ENCODE measurements around the gene SHLD1.

SHLD1 gene

DNA sequence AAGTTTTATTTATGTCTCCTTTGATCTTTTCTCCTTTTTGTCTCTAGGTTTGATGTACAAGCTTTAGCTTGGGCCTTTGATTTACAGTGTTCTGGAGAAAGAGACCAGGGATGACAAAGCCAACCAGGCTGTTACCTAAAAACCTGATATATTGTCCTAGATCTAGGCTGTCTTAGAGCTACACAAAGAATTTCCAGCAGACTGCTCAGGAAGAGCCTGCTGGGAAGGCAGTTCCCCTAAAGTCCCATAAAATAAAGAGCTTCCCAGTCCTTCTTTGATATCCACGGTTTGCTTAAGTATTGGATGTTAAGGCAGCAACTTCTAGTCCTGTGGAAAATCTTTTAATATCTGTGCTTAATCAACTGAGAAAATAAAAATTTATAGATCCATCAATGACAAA, 70.5 kb downstream of the SHLD1 start:
- DNase-seq (ENCODE audit: low read depth): no peak

DNA sequence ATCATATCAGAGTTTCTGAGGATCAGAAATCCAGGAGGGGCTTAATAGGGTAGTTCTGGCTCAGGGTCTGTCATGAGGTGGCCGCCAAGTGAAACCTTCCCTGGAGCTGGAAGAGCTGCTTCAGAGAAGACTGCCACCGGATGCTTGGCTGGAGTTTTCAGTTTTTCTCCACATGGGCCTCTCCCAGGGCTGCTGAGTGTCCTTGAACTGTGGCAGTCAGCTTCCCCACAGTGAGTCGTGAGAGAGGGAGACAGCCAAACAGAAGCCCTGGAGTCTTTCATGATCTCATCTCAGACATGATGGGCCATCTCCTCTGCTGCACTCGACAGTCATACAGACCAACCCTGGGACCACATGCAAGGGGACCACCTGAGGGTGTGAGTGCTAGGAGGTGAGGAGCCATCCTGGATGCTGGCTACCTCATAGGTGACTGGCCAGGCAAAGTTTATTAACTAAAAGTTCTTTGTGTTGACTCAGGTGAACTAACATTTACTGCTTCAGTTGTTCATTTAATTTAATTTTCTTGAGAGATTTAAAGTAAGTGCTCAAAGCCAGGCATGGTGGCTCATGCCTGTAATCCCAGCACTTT, 71.5 kb downstream of the SHLD1 start:
- peak; percentile 25 for DNase-seq (ENCODE audit: low read depth)

DNA sequence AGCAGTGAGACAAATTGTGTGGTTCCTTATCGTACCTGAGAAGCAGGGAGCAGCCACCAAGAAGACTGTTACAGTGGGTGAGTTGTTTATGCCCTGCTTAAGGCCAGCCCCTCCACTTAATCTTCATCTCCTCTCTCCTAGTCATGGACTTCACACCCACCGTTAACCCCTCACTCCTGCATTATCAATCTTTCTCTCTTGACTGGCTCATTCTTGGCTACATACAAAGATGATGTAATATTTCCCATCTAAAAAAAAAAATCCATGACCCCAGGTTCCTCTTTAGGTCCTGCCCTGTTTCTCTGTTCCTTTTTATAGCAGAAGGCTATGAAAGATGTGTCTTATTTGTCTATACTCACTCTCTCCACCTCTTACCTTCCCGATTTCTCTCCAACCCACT, 72.4 kb downstream of the SHLD1 start:
- no peak for DNase-seq (ENCODE audit: low read depth)

DNA sequence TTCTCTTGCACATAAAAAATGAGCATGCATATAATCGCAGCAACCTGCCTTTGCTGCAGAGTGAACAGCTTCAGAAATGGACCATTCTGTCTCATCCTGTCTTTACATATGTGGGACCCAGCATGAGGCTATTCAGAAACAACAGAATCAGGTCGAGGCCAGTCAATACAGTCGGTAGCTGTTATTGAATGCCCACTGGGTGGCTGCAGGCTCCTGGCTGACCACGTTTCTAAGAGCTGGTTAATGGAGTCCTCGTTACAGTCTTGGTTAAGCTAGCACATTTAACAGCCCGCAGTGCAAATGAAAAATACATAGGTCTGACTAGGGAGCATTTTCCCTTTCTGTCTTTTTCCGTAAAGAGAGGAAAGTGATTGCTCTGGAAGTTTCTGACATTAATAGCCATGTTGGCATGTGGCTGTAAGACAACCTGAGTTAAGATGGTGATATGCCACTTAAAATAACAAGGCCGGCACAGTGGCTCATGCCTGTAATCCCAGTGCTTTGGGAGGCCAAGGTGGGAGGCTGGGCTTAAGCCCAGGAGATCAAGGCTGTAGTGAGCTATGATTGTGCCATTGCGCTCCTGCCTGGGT, 75.0 kb downstream of the SHLD1 start:
- no peak for DNase-seq (ENCODE audit: low read depth)

DNA sequence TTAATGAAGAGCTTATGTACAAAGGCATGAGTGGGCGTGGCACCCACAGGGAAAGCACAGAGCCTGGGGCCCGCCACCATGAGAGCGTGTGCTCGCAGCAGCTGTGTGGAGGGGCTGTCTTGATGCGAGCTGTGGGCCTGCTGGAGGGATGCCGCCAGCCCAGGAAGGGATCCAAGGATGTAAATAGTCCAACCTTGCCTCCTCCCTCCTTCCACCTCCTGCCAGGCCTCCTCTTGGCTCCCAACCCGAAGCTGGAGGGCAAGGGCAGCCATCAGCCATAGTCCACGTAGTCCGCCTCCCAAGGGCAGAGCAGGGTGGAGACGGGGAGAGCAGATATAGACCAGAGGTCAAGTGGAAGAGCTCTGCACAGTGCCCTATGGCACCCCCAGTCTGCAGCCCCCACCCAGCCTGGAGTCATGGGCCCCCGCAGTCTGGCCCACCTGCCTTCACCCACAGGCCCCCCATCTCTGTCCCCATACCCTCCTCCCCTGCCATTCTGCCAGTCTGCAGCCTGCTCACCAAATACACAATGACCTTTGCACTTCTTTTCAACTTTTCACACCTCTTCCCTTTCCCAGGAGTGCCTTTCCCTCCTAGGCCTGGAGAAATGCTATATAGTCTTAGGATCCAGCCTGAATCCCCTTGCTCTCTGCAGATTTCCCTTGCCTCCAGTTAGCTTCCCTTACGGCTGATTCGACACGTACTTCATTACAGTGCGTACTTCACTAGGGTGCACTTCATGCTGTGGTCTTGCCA, 77.1 kb downstream of the SHLD1 start:
- DNase-seq (ENCODE audit: low read depth): no peak

DNA sequence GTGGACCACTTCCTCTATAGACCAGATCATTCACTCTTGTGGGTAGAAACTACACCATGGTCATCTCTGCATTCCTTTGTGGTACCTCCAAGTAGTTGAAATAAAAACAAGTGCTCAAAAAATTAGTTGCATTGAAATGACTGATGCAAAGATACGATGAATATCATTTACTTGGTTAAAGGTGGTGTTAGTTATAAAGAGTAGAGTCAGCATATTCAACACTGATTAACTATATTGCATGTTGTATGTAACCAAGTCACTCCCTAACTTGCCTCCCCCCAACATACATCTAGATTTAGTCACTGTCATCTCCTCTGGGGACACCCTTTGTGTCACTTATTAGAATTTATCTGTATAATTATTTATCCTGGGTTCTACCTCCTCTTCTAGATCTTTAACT, 77.7 kb downstream of the SHLD1 start:
- no peak for DNase-seq (ENCODE audit: low read depth)

DNA sequence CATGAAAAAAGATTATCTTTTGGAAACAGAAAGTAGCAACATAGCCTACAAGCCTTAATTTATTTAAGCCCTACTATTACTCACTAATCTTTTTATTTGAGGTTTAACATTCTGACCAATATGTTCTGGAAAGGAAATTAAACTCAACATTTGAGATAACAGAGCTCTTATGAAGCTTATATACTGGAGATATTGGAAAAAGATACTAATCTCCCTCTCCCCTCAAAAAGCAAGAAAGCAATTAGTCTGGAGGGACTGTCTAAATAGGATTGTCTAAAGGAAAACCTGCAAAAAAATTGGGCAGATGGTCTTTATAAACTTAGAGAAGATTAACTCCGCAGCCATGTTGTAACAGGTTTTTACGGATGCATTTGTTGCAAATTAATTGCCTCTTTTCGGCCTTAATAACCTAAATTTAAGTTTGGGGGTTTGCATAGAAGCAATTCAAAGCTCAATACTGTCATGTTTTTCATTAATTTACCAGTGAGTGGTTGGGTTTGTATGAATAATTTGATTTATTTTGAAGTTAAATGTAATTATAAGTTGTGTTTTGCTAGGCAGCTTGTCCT, 79.1 kb downstream of the SHLD1 start:
- DNase-seq (ENCODE audit: low read depth): no peak

DNA sequence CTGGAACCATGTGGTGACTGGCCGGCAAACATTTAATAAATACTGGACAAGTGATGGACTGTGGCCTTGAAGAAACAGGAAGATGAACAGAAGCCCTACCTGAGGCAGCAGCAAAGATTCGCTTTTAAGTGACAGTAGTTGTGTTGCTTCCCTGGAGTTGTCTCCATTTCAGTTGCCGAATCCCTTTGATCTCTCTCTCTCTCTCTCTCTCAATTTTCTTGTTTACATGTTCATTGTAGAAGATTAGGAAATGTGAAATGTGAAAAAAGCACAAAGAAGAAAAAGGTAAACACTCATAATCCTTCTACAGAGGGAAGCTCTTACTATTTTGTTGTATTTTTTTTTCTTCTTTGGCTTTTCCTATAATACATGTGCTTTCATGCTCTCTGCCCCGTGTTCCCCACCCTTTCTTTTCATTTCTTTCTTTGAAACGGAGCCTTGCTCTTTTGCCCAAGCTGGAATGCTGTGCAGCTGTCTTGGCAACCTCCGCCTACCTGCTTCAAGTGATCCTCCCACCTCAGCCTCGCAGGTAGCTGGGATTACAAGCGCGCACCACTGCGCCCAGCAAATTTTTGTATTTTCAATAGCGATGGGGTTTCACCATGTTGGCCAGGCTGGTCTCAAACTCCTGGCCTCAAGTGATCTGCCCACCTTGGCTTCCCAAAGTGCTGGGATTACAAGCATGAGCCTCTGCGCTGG, 81.5 kb downstream of the SHLD1 start:
- DNase-seq (ENCODE audit: low read depth): no peak

DNA sequence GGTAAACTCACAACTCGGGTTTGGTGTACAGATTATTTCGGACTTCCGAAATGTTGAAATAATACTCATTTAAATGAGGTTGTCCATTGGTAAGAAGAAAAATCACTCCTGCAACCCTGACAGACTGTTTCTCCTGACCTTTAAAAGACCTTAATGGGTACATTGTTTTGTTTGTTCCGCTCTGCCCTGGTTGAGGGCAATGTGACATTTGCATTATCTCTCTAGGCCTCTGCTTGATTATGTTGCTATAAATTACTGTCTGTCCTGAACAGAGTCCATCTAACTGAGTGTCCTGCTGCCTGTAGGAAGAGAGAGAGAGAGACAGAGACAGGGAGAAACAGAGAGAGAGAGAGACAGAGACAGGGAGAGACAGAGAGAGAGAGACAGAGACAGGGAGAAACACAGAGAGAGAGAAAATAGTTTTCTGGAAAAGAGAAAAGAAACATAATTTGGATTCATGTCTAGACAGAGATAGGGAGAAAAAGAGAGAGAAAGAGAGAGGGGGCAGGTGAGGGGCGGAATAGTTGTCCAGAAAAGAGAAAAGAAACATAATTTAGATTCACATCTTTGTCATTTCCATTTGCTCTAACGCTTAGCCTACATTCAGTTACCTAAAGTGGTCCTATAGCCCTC, 83.2 kb downstream of the SHLD1 start:
- DNase-seq (ENCODE audit: low read depth): no peak

DNA sequence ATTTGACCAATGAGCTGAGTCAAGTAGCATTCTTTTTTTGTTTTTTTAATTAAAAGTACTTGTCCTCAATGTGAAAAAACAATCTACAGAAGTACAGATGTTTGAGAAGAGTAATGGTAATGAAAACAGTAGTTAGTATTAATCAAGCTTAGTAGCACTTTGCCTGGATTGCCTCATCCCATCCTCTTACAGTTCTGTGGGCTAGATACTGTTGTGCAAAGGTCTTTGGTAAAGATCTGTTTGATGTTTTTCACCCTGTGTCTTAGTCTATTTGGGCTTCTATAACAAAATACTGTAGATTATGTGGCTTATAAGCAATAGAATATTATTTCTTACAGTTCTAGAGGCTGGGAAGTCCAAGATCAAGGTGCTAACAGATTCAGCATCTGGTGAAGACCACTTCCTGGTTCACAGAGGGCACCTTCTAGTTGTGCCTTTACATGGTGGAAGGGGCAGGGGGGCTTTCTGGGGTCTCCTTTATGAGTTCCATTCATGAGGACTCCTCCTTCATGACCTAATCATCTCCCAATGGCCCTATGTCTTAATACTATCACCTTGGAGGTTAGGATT, 84.3 kb downstream of the SHLD1 start:
- DNase-seq (ENCODE audit: low read depth): no peak

DNA sequence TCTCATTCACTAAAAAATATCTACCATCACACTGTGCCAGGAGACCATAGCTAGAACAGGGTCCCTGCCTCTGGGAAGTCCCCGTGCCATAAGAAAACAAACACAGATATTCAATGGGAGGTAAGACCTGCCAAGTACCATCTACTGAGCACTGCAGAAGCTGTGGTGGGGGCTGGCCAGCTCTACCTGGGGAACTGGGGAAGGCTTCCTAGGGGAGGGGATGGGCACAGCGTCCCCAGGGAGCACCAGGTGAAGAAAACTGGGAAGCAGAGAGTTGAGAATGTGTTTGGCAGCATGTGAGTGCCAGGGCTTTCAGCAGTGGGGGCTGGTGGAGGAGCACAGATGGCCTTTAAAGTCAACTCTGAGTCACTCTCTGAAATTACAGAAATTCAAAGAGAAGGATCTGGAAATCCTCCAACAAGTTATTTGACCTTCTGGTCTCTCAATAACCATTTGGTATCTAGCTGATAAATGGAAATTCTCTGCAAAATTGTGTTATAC, 85.2 kb downstream of the SHLD1 start:
- DNase-seq (ENCODE audit: low read depth): peak; percentile 57

DNA sequence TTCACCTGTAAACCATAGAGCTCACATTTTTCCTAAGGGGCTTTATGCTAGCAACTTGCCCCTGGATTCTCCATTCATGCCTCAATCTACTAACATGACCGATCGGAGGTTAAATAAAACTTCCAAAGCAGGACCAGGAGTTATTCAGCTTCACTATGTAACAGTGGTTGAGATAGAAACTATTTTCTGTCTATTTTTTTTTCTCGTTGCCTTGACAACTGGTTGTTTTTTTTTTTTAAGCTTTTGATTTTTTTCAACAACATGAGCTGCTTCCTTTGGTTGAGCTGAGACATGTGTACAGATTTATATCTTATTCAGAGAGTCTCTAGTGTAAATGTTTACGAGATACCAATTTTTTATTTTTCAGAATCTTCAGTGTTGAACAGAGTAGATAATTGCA, 85.7 kb downstream of the SHLD1 start:
- DNase-seq (ENCODE audit: low read depth): peak; percentile 24

DNA sequence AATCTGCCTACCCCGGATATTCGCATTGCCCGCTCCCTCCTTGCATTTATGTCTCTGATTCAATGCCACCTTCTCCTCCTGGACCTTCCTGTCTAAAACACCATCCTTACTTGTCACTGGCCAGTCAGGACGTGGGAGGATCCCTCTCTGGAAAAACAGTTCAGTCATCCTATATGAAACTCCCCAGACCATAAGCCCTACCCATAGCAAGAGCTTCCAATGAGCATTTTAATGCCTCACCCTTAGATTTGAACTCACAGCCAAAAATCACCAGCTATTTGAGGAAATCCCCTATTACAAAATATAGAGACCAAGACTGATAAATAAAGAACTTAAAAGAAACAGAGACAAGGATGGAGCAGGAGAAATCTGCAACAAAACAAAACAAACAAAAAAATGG, 86.4 kb downstream of the SHLD1 start:
- DNase-seq (ENCODE audit: low read depth): no peak

DNA sequence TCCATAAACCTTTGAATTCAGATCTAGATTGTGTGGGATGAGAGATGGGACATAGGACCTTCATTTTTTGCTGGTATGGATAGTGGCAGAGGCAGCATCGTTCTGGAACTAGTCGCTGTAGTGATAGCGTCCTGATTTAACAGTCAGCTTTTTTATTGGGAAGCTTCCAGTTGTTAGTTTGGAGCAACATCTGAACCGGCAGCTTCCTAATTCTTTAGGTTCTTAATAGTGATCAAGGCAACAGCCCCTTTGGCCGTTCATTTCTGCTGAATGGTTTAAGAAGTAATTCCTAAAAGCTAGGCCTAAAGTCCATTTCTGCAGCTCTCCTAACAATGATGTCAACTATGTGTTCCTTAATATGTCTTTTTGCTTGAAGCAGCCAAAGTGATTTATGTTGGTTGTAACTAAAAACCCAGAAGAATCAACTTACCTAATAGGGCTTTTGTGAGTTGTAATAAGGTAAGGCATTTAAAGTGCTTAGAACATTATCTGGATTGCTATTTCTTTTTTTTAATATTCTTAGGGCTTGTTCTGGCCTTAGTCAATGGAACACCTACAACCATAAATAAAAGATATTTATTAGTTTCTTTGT, 90.3 kb downstream of the SHLD1 start:
- DNase-seq (ENCODE audit: low read depth): no peak

DNA sequence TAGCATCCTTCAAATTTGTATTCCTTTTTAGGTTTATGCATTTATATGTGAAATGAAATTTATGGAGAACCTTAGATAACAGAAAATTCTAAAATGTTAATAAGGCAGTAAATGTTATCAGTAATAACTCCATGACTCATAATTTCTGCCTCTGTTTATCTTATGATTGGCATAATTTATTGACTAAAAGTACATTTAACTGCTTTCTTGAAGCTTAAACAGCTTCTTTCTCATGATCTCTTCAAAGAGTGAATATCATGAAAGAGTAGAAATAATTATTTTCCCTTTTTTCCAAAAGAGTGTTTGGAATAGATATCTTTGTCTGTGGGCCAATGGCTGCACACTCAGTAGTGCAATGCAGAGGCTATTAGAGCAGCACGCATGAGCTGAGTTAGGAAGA, 91.3 kb downstream of the SHLD1 start:
- no peak for DNase-seq (ENCODE audit: low read depth)

DNA sequence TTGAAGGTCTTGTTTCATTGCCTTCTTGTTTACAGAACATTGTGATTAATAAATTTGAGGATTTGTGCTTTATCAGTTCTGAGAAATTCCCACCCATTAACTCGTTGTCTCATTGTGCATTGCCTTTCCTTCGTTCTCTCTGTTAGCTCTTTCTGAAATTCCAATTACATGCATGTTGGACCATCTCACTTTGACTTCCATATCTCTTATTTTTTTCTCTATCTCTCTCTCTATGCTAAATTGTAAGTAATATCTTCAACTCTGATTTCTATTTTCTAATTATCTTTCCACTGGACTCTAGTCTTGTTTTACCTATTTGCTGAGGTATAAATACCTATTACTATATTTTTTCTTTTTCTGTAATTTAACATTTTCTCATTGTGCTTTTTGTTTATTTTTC, 92.3 kb downstream of the SHLD1 start:
- no peak for DNase-seq (ENCODE audit: low read depth)

DNA sequence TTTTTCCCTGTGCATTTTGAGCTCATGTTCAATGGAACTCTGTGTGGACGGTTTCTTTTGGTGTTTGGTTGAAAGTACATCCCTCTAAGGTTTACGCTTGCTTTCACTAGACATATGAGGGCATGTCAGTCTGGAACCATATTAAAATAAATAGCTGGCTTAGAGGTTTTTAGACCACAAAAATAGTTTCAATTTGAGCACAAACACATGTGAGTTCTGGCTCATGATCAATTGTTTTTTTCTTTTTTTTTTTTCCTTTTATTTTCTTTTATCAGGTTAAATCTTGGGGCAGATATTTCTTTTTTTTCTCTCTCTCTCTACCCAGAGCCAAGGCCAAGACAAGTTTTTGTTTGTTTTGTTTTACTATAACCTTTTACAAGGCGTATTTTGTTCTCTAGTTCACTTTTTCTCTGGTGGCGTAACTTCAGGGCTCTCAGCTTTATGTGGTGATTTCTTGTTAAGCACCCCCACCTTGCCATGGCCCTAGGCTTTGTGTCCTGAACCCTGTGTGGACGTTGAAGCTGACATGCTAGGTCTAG, 92.9 kb downstream of the SHLD1 start:
- DNase-seq (ENCODE audit: low read depth): no peak

DNA sequence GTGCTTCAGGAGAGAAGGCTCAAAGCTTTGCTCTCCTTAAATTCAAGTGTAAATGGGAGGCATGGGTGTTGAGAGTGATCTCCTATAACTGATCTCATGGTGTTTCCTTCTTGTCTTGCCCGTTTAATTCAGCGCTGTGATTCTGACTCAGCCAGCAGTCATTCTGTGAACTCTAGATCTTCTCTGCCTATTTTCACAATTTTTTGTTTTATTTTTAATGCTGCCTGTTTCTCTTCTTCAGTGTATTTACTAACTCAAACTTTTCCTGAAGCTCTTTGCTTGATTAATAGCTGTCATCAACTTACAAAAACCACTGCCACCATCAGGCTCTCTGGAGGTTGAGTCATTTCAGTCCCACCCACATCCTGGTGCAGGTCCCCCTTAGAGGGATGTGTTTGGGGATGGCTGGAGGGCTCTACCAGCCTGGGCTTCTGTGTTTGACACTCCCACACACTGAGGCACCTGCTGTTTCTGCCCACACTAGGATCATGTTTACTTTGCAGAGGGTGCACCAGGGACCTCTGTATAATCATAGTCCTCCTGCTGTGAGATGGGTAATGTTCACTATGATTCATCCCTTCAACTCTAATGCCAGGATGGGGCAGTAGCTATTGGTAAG, 94.0 kb downstream of the SHLD1 start:
- DNase-seq (ENCODE audit: low read depth): peak; percentile 52

DNA sequence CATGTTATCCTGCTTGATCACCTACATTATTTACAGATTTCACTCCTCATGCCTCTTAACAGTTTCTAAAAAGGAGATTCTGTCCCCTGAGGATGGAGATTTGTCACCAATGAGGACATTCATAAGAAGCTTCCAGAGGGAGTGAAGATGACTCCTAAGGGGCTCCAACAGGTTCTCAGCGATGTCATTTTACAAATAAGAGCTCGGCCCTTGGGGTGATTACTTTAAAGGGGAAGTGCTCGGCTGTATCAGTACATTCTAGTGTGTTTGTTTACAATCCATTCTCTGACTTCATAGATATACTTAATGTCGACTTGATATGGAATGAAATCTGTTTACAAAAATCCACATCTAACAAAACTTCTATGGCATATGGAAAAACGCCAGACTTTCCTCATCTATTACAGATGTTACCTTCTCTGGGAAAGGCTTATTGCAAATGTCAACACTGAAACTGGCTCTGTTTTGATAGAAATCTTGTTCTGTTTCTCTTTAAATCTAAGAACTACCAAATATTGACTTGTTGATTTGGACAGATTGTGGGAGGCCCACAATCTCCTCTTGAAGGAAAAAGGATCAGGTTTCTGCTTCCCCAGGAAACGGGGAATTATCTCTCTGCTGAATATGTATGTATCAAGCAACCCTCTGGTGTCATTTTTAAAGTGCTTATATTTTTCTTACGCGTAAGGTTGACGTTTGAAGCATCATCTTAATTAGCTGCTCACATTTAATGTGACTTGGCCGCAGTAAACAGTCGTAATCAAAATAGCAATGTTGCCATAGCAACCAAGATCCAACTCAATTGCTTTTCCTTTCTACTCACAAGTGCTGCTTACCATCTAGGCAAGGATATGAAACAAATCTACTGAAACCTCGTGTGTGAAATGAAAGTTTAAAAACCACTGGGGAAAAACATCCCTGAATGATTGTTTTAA, 95.7 kb downstream of the SHLD1 start:
- peak; percentile 21 for DNase-seq (ENCODE audit: low read depth)
